Upper lobe of left lung (tissue), 4 donors: ENCODE data around the gene DHRS11.

Source experiments
- POLR2AphosphoS5 ChIP-seq, 2 donors: sonication (generic); formaldehyde crosslinking; IDR thresholded peaks; one replicate each; pipeline ENCODE4 v1.5.1; 2017; ENCODE audit warnings: antibody characterized with exemption in 2 of 2
- TF ChIP-seq, protein P1 (sequence below), 6 experiments: fragments of 450-650 bp in 4 of 6; fragments of 200-600 bp in 2 of 6; sonication (generic) in 2 of 6; IDR thresholded peaks; one replicate each; pipeline ENCODE4 v1.5.1; 2016 to 2019; ENCODE audit warnings: antibody characterized with exemption in 6 of 6

DNA sequence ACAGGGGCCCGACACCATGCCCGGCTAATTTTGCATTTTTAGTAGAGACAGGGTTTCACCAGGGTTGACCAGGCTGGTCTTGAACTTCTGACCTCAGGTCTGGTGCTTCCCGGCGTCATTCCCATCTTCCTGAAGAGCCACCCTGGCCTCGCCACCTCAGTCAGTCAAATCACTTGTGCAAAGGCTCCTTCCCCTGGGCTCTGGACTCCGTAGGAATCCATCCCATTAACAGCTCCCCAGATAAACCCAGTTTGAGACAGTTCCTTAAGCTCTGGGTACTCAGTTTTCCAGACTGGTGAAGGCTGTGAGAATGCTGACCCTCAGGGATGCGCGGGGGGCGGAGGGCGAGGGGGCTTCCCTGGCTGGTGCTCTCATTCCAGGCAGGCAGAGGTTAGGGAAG lies 49.2 kb downstream of the DHRS11 start:
- TF ChIP-seq, protein P1, sequence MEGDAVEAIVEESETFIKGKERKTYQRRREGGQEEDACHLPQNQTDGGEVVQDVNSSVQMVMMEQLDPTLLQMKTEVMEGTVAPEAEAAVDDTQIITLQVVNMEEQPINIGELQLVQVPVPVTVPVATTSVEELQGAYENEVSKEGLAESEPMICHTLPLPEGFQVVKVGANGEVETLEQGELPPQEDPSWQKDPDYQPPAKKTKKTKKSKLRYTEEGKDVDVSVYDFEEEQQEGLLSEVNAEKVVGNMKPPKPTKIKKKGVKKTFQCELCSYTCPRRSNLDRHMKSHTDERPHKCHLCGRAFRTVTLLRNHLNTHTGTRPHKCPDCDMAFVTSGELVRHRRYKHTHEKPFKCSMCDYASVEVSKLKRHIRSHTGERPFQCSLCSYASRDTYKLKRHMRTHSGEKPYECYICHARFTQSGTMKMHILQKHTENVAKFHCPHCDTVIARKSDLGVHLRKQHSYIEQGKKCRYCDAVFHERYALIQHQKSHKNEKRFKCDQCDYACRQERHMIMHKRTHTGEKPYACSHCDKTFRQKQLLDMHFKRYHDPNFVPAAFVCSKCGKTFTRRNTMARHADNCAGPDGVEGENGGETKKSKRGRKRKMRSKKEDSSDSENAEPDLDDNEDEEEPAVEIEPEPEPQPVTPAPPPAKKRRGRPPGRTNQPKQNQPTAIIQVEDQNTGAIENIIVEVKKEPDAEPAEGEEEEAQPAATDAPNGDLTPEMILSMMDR (IDR thresholded peaks at IDR 0.05) = no peak
- no peak for TF ChIP-seq POLR2AphosphoS5 (IDR thresholded peaks at IDR 0.05)
